B cell (primary cell): ENCODE results near the gene SPCS3. TPM values are rescaled to one million over a fixed set of nuclear protein-coding genes. Genes with fewer than 3 reads are reported as not detected.

ENCODE experiments used
- ATAC-seq: fragments of 200-7000 bp; cut with Tn5 transposase; one replicate; pipeline ENCODE4 v1.10.0; 2021; ENCODE audit warnings: low read depth, mild to moderate bottlenecking, moderate number of reproducible peaks, moderate library complexity
- CTCF ChIA-PET: fragments of 350-600 bp; sonication (Branson Sonifier 250); formaldehyde crosslinking; loops from one replicate; lab custom pipeline; 2021; ENCODE audit warnings: antibody characterized with exemption, inconsistent platforms; lab: Charles Lee
- POLR2A ChIA-PET: fragments of 350-600 bp; sonication (Branson Sonifier 250); formaldehyde crosslinking; loops from one replicate; lab custom pipeline; 2021; ENCODE audit warnings: antibody characterized with exemption; lab: Charles Lee
- DNase-seq: peaks from one replicate; pipeline ENCODE4 v3.0.0; 2013
- H2AFZ ChIP-seq: 2 replicates; pipeline ENCODE4 v1.6.1; 2012; ENCODE audit warnings: mild to moderate bottlenecking, low read depth, low read length; ENCODE audit not compliant: insufficient read depth, poor library complexity, severe bottlenecking
- H3K27ac ChIP-seq, 2 donors: 1 replicate in 1 of 2; 2 replicates in 1 of 2; pipeline ENCODE4 v1.5.1; 2012 to 2013; ENCODE audit warnings: low read length in 2 of 2, mild to moderate bottlenecking in 2 of 2, moderate library complexity in 1 of 2
- H3K27me3 ChIP-seq, 4 experiments: fragments of 200-600 bp in 1 of 4; sonication (generic) in 1 of 4; replicated peaks in 1 of 4; 1 replicate in 2 of 4; 2 replicates in 2 of 4; pipeline versions ENCODE4 v1.6.1 to v1.7.0; 2013 to 2016; ENCODE audit warnings: low read length in 3 of 4, mild to moderate bottlenecking in 2 of 4, mixed read lengths in 1 of 4, moderate library complexity in 1 of 4; ENCODE audit not compliant: insufficient read depth in 4 of 4, control insufficient read depth in 3 of 4; ENCODE audit errors: control extremely low read depth in 1 of 4
- H3K36me3 ChIP-seq, 2 experiments: replicated peaks in 1 of 2; 1 replicate in 1 of 2; 2 replicates in 1 of 2; pipeline versions ENCODE4 v1.6.1 to v1.7.1; 2013; ENCODE audit warnings: low read length in 1 of 2; ENCODE audit not compliant: insufficient read depth in 2 of 2, control insufficient read depth in 1 of 2; ENCODE audit errors: control extremely low read depth in 1 of 2, extremely low read depth in 1 of 2
- H3K4me1 ChIP-seq, 2 donors: fragments of 200-600 bp in 1 of 2; sonication (generic) in 1 of 2; 1 replicate in 1 of 2; 2 replicates in 1 of 2; pipeline versions ENCODE4 v1.5.1 to v1.6.1; 2013 to 2017; ENCODE audit warnings: low read length in 2 of 2; ENCODE audit not compliant: control insufficient read depth in 2 of 2, insufficient read depth in 2 of 2
- H3K4me2 ChIP-seq: replicated peaks from 2 replicates; pipeline ENCODE3; 2012; ENCODE audit warnings: mild to moderate bottlenecking, low read depth, low read length; ENCODE audit not compliant: poor library complexity, severe bottlenecking
- H3K4me3 ChIP-seq, 5 experiments: fragments of 200-600 bp in 1 of 5; sonication (generic) in 1 of 5; 1 replicate in 3 of 5; 2 replicates in 2 of 5; pipeline versions ENCODE4 v1.5.1 to v1.7.0; 2011 to 2016; ENCODE audit warnings: low read length in 4 of 5, mild to moderate bottlenecking in 4 of 5, low read depth in 2 of 5, control low read depth in 1 of 5, moderate library complexity in 1 of 5; ENCODE audit not compliant: insufficient read depth in 1 of 5; ENCODE audit errors: control extremely low read depth in 1 of 5, extremely low read depth in 1 of 5
- H3K79me2 ChIP-seq: fragments of 200-600 bp; sonication (generic); one replicate; pipeline ENCODE4 v1.6.0; 2016; ENCODE audit warnings: low read length; ENCODE audit not compliant: control insufficient read depth, insufficient read depth
- H3K9ac ChIP-seq: fragments of 200-600 bp; sonication (generic); 2 replicates; pipeline ENCODE4 v1.6.1; 2017; ENCODE audit warnings: mild to moderate bottlenecking, low read length, moderate library complexity
- H3K9me3 ChIP-seq, 3 donors: one replicate each; pipeline versions ENCODE4 v1.6.1 to v1.7.1; 2013; ENCODE audit warnings: low read length in 2 of 3; ENCODE audit not compliant: control insufficient read depth in 2 of 3, insufficient read depth in 1 of 3; ENCODE audit errors: control extremely low read depth in 1 of 3
- H4K20me1 ChIP-seq: 2 replicates; pipeline ENCODE4 v1.6.0; 2012; ENCODE audit warnings: mild to moderate bottlenecking, low read length; ENCODE audit not compliant: insufficient read depth, control insufficient read depth, poor library complexity, severe bottlenecking
- H3K27ac Mint-ChIP-seq: one replicate; pipeline ENCODE4 v1.8.0; 2021; ENCODE audit warnings: mixed read lengths
- H3K27me3 Mint-ChIP-seq: one replicate; pipeline ENCODE4 v1.8.0; 2021; ENCODE audit warnings: mixed read lengths
- H3K4me1 Mint-ChIP-seq: one replicate; pipeline ENCODE4 v1.8.0; 2021; ENCODE audit warnings: mixed read lengths
- H3K4me3 Mint-ChIP-seq: one replicate; pipeline ENCODE4 v1.8.0; 2021; ENCODE audit warnings: mixed read lengths
- H3K9me3 Mint-ChIP-seq: one replicate; pipeline ENCODE4 v1.8.0; 2022; ENCODE audit warnings: mixed read lengths; ENCODE audit not compliant: insufficient read depth
- EZH2 ChIP-seq: IDR thresholded peaks from 2 replicates; pipeline ENCODE4 v1.6.1; 2012; ENCODE audit warnings: borderline replicate concordance, low read depth, mild to moderate bottlenecking, moderate library complexity, low read length; ENCODE audit not compliant: insufficient read depth, poor library complexity, severe bottlenecking
- WGBS: methylation state at CpG from one replicate; pipeline ENCODE4 v1.1.5; 2013; ENCODE audit warnings: missing lambda C conversion rate; ENCODE audit not compliant: insufficient coverage; 5-methylcytosine and 5-hydroxymethylcytosine counted together
- intact Hi-C: fragments of 100-400 bp; cut with micrococcal nuclease; formaldehyde crosslinking; loops from one replicate; pipeline ENCODE4 v1.10.0; 2022
- polyA plus RNA-seq: library from polyadenylated mRNA; depleted of rRNA; stranded (reverse); fragments of >200 nt; gene quantifications from 2 replicates; pipeline ENCODE4 v1.2.3, GENCODE V29; 2012
- total RNA-seq, 2 donors: library from RNA; stranded (reverse); fragments of 120-200 nt in 1 of 2; gene quantifications; 1 replicate in 1 of 2; 2 replicates in 1 of 2; pipeline versions ENCODE4 v1.2.3 to v1.2.4, GENCODE V29; 2013 to 2022
- TF ChIP-seq, protein P1 (sequence below): fragments of 200-600 bp; IDR thresholded peaks from one replicate; pipeline ENCODE4 v1.8.0; 2022; ENCODE audit warnings: antibody characterized with exemption, mild to moderate bottlenecking

The SPCS3 gene
- total and polyA plus RNA-seq, 2 donors (not counting 1 experiment from before 2014, with no cell fraction given): 27.8 to 92.4 TPM

- Histone ChIP-seq H3K79me2 (no peaks in the 10 kb centered on the region), H3K9ac (no peak overlapping the region), H3K27ac (no peak overlapping the region), H3K4me1 (no peaks in the 10 kb centered on the region), H3K36me3 (no peaks in the 10 kb centered on the region), H3K9me3 (no peaks in the 10 kb centered on the region), H3K4me2 (no peak overlapping the region), H2AFZ (no peak overlapping the region), H4K20me1 (no peaks in the 10 kb centered on the region), H3K4me3 (no peak overlapping the region), H3K27me3 (peaks cover 0 to 8% (median 4%) of the 10 kb centered on the region in 4 experiments)
- Mint-ChIP-seq H3K27me3 (peaks cover 20% of the 10 kb centered on the region), H3K4me1 (no peaks in the 10 kb centered on the region), H3K27ac (no peak overlapping the region), H3K4me3 (no peak overlapping the region), H3K9me3 (no peaks in the 10 kb centered on the region)
- DNase-seq (no peak), ATAC-seq (no peak)
- ChIA-PET CTCF (no interaction called here), POLR2A (no interaction called here)
- intact Hi-C loops: no loop called here
- TF ChIP-seq, protein P1, sequence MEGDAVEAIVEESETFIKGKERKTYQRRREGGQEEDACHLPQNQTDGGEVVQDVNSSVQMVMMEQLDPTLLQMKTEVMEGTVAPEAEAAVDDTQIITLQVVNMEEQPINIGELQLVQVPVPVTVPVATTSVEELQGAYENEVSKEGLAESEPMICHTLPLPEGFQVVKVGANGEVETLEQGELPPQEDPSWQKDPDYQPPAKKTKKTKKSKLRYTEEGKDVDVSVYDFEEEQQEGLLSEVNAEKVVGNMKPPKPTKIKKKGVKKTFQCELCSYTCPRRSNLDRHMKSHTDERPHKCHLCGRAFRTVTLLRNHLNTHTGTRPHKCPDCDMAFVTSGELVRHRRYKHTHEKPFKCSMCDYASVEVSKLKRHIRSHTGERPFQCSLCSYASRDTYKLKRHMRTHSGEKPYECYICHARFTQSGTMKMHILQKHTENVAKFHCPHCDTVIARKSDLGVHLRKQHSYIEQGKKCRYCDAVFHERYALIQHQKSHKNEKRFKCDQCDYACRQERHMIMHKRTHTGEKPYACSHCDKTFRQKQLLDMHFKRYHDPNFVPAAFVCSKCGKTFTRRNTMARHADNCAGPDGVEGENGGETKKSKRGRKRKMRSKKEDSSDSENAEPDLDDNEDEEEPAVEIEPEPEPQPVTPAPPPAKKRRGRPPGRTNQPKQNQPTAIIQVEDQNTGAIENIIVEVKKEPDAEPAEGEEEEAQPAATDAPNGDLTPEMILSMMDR: no peak
- no peak for TF ChIP-seq EZH2
These were observed 19.2 kb upstream of the SPCS3 start for GRCh38 chr4:176300565-176300964.

DNA sequence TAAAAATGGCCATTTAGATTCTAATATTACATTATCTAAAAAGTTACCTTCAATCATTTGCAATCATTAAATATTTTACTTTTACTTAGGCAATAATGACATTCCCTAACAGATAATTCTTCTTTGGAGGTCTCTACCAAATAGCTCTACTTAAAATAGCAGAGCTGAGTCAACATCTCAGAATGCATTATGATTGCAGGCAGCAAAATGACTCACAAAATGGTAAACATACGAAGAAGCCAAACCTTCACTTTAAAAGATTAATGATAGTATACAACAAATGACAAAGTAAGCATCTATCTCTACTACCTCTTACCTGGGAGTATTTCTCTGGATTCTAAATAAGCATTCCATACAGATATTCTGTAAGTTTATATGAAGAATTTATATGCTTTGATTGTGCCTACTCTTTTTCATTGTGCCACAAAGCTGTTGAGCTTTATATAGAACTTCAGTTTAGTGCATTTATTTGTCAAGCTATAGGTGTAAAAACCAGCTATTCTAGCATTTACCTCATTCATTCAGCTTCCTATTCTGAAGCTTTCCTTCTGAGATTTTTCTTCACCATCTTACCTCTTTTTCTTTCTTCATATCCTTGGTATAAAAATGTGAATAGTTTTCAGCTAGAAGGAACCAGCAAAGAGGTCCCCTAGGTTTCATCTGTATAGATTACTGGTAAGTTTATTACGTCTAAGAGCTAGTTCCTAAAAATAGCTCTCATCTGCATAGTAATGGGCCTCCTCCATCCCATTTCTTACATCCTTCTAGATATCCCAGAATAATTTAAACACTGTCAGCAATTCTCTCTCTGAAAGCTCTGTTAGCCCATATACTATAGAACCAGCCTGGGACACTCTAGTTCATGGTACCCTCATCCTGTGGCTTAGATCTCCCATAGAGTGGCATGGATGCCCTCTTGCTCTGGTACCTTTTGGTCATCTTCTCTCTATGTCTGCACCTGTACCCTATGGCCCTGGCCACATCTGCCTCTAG lies 17.2 kb upstream of the SPCS3 start:
- CTCF ChIA-PET: no interaction called here
- no peaks in the 10 kb centered on the region for H4K20me1 ChIP-seq
- POLR2A ChIA-PET: no interaction called here
- TF ChIP-seq, protein P1: no peak
- no peak for TF ChIP-seq EZH2
- no peak overlapping the region for H3K9ac ChIP-seq
- no peaks in the 10 kb centered on the region for H3K4me1 Mint-ChIP-seq
- H3K4me3 ChIP-seq: no peak overlapping the region
- no peaks in the 10 kb centered on the region for H3K36me3 ChIP-seq
- H3K27me3 Mint-ChIP-seq: peaks cover 20% of the 10 kb centered on the region
- H2AFZ ChIP-seq: no peak overlapping the region
- ATAC-seq (no peak), DNase-seq (no peak)
- H3K79me2 ChIP-seq: no peaks in the 10 kb centered on the region
- H3K27ac Mint-ChIP-seq: no peak overlapping the region
- H3K4me3 Mint-ChIP-seq: no peak overlapping the region
- no peaks in the 10 kb centered on the region for H3K9me3 ChIP-seq
- no peaks in the 10 kb centered on the region for H3K9me3 Mint-ChIP-seq
- no CpG with 5 or more reads among the region's 2 CpGs for WGBS
- H3K4me1 ChIP-seq: no peaks in the 10 kb centered on the region
- peaks cover 0 to 12% (median 4%) of the 10 kb centered on the region in 4 experiments for H3K27me3 ChIP-seq
- no peak overlapping the region for H3K27ac ChIP-seq
- no peak overlapping the region for H3K4me2 ChIP-seq
- intact Hi-C loops: no loop called here
